Stimulated activated CD4-positive, alpha-beta T cell treated with anti-CD3 and anti-CD28 coated beads, Interleukin-12 subunit alpha, Interleukin-12 subunit beta, amount 100 ng/mL, for 48 hours (primary cell): ENCODE data around the gene TLE2.

Source experiments
- DNase-seq, 3 donors: peaks; one replicate each; pipeline ENCODE4 v3.0.0-alpha.2; 2020; ENCODE audit warnings: low read depth in 2 of 3, low spot score in 1 of 3

Gene TLE2

DNA sequence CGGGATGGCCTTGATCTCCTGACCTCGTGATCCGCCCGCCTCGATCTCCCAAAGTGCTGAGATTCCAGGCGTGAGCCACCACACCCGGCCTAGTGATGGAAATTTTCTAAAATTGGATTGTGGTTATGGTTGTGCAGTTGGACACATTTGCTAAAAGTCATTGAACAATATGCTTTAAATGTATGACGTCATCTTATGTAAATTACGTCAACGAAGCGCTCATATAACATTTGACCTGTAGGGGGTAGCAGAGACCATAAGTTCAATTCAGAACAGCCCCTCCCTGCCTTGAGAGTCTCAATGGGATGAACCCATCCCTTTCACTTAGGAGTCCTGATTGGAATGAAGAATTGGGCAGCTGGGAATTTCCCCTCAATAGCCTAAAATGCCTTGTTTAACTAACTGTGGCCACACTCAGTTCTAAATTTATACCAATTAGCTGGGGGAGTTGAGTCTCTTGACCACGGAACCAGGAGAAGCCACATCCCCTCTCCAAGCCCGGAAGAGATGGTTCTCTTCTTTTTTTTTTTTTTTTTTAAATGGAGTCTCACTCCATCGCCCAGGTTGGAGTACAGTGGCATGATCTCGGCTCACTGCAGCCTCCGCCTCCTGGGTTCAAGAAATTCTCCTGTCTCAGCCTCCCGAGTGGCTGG, 66.9 kb downstream of the TLE2 start:
- DNase-seq: peak; percentile 6 to 74 (median 8)

- no peak for DNase-seq
Observed at GRCh38 chr19:2960120-2960519, 69.0 kb downstream of the TLE2 start.

- no peak for DNase-seq
Observed at GRCh38 chr19:2957160-2957559, 71.9 kb downstream of the TLE2 start.

- no peak for DNase-seq
Observed at GRCh38 chr19:2952953-2953481, 76.1 kb downstream of the TLE2 start.

- peak; percentile 100 for DNase-seq
Observed at GRCh38 chr19:2950286-2951124, 78.6 kb downstream of the TLE2 start.

- DNase-seq: no peak
Observed at GRCh38 chr19:2949939-2950285, 79.2 kb downstream of the TLE2 start.
